ENCODE data around the gene COL5A3. TPM values are rescaled to one million over a fixed set of nuclear protein-coding genes. Genes with fewer than 3 reads are reported as not detected.

The COL5A3 gene
- polyA plus RNA-seq, 2 of the 4 experiments (the other 2 are of a cell fraction) = 0.12 to 0.36 TPM

DNA sequence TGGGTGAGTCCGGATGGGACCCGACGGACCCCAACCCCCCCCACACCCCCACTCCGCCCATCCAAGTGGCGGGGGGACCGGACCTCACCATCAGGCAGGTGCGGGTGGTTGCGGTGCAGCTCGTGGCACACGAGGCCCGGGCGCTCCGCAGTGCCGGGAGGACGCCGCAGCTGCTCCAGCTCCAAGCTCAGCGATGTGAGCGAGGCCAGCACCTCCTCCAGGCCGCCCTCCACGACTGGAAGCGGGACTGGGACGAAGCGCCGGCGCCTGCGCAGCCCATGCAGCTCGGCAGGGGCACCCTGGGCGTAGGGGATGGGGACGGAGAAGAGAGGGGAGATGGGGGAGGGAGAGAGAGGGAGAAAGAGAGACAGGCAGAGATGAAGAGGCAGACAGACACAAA, 43.9 kb downstream of the COL5A3 start:
- ATAC-seq (peak in 1 of 2 experiments; percentile 44; a peak in 3 of 6 replicates), FAIRE-seq (no peak), DNase-seq (ENCODE audit: low read depth in 1 of 2, low spot score in 1 of 2) (no peak)
- no peak overlapping the region for H3K4me2 ChIP-seq
- H3K27ac ChIP-seq = no peak overlapping the region
- H3K4me1 ChIP-seq = no peaks in the 10 kb centered on the region
- ChIA-PET POLR2A (no interaction called here), CTCF (no interaction called here)
- H3K4me3 ChIP-seq = no peak overlapping the region
- TF ChIP-seq ZFP36 (IDR thresholded peaks at IDR 0.05; ENCODE audit: borderline replicate concordance, partially characterized antibody) (peak; percentile 87), FOSB (CRISPR knock-in tag; IDR thresholded peaks at IDR 0.05) (no peak)
- H3K9me3 ChIP-seq = no peaks in the 10 kb centered on the region
- WGBS (ENCODE audit: missing lambda C conversion rate) = no CpG with 5 or more reads among the region's 29 CpGs

DNA sequence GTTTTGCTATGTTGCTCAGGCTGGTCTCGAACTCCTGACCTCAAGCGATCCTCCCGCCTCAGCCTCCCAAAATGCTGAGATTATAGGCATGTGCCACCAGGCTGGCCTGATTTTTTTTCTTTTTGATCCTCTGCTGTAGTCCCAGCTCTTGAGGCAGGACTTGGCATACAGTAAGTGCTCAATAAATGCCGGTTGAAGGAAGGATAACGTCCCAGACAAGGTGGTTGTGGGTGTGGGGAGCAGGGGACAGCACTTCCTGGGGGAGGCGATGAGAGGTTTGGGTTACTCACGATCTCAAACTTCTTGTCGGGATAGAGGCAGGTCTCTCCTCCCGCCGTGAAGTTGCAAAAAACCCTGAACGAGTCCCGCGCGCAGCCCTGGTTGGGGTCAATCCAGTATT, 44.3 kb downstream of the COL5A3 start:
- no peak overlapping the region for H3K4me2 ChIP-seq
- DNase-seq (ENCODE audit: low read depth in 1 of 2, low spot score in 1 of 2) (no peak), ATAC-seq (no peak), FAIRE-seq (no peak)
- no peaks in the 10 kb centered on the region for H3K9me3 ChIP-seq
- no peak overlapping the region for H3K4me3 ChIP-seq
- no peak for TF ChIP-seq NPAS2 (CRISPR knock-in tag; IDR thresholded peaks at IDR 0.05; ENCODE audit: borderline replicate concordance)
- TF ChIP-seq CBX8 (IDR thresholded peaks at IDR 0.05) = no peak
- H3K27ac ChIP-seq = no peak overlapping the region
- H3K4me1 ChIP-seq = no peaks in the 10 kb centered on the region
- WGBS (ENCODE audit: missing lambda C conversion rate) = 48% methylated on average over 14 of the region's 14 CpGs
- ChIA-PET CTCF (interaction anchor here (1.2 kb wide), 1 partner anchor 20 kb away, joined by 5 read pairs; no protein-coding TSS in a partner anchor), POLR2A (no interaction called here)

DNA sequence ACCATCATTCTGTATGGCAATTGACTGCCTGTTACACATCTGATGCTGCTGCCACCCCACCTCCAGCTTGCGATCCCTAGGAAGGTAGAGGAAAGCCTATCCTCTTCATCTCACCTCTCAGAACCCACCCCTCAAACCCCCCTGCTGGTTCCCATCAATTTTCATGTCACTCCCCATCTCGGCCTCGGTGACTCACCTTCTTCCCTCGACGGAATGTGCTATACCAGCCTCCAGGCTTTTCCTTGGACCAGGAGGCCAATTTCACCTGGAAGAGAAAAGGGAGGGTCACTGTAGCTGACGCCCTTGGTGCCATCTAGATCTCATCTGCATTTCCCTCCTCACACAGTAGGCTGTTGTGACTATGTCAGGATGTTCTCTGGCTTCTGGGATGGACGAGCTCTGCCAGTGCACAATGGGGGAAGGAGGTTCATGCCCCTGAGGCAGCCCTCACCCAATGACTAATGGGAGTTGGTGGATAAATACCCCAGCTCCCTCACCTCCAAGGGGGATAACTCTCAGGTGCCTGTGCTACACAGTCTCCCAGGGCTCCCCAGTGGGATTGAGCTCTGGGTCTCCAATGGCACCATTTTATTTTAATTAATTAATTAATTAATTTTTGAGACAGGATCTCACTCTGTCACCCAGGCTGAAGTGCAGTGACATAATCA, 47.5 kb downstream of the COL5A3 start:
- ChIA-PET POLR2A (interaction anchor here (0.6 kb wide), 1 partner anchor 236 kb away, joined by 3 read pairs; no protein-coding TSS in a partner anchor), CTCF (interaction anchor here (1.7 to 2.4 kb wide), 3 partner anchors 32 to 65 kb away, joined by 5 to 8 read pairs (median 7); no protein-coding TSS in a partner anchor)
- H3K4me3 ChIP-seq = no peak overlapping the region
- H3K27ac ChIP-seq = no peak overlapping the region
- no peak overlapping the region for H3K4me2 ChIP-seq
- 20% methylated on average over 5 of the region's 7 CpGs for WGBS (ENCODE audit: missing lambda C conversion rate)
- H3K9me3 ChIP-seq = no peaks in the 10 kb centered on the region
- H3K4me1 ChIP-seq = no peaks in the 10 kb centered on the region
- DNase-seq (ENCODE audit: low read depth in 1 of 2, low spot score in 1 of 2) (no peak), ATAC-seq (no peak), FAIRE-seq (no peak)
- TF ChIP-seq EP300 (IDR thresholded peaks at IDR 0.05) (no peak), HOXB5 (CRISPR knock-in tag; IDR thresholded peaks at IDR 0.05) (no peak), FOSB (CRISPR knock-in tag; IDR thresholded peaks at IDR 0.05) (no peak), CBX2 (IDR thresholded peaks at IDR 0.05; ENCODE audit: borderline replicate concordance, low read depth) (no peak), HEYL (CRISPR knock-in tag; IDR thresholded peaks at IDR 0.05) (no peak), JUNB (IDR thresholded peaks at IDR 0.05) (no peak), RFX5 (IDR thresholded peaks at IDR 0.05) (no peak), NPAS2 (CRISPR knock-in tag; IDR thresholded peaks at IDR 0.05; ENCODE audit: borderline replicate concordance) (no peak), ESRRA (IDR thresholded peaks at IDR 0.05; ENCODE audit: borderline replicate concordance, low read length) (no peak), CBX8 (IDR thresholded peaks at IDR 0.05) (no peak), CHD2 (IDR thresholded peaks at IDR 0.05; ENCODE audit: low read length, partially characterized antibody) (no peak), HDAC2 (IDR thresholded peaks at IDR 0.05) (no peak), GATA3 (IDR thresholded peaks at IDR 0.05; ENCODE audit: borderline replicate concordance) (no peak), ZNF302 (CRISPR knock-in tag; IDR thresholded peaks at IDR 0.05) (no peak)
- TF ChIP-seq, protein P1, sequence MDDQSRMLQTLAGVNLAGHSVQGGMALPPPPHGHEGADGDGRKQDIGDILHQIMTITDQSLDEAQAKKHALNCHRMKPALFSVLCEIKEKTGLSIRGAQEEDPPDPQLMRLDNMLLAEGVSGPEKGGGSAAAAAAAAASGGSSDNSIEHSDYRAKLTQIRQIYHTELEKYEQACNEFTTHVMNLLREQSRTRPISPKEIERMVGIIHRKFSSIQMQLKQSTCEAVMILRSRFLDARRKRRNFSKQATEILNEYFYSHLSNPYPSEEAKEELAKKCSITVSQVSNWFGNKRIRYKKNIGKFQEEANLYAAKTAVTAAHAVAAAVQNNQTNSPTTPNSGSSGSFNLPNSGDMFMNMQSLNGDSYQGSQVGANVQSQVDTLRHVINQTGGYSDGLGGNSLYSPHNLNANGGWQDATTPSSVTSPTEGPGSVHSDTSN (IDR thresholded peaks at IDR 0.05) = no peak
- TF ChIP-seq, protein P2, sequence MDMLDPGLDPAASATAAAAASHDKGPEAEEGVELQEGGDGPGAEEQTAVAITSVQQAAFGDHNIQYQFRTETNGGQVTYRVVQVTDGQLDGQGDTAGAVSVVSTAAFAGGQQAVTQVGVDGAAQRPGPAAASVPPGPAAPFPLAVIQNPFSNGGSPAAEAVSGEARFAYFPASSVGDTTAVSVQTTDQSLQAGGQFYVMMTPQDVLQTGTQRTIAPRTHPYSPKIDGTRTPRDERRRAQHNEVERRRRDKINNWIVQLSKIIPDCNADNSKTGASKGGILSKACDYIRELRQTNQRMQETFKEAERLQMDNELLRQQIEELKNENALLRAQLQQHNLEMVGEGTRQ (IDR thresholded peaks at IDR 0.05) = no peak
- TF ChIP-seq, protein P3, sequence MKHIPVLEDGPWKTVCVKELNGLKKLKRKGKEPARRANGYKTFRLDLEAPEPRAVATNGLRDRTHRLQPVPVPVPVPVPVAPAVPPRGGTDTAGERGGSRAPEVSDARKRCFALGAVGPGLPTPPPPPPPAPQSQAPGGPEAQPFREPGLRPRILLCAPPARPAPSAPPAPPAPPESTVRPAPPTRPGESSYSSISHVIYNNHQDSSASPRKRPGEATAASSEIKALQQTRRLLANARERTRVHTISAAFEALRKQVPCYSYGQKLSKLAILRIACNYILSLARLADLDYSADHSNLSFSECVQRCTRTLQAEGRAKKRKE (CRISPR knock-in tag; IDR thresholded peaks at IDR 0.05; ENCODE audit: low read depth) = no peak
- TF ChIP-seq, protein P4, sequence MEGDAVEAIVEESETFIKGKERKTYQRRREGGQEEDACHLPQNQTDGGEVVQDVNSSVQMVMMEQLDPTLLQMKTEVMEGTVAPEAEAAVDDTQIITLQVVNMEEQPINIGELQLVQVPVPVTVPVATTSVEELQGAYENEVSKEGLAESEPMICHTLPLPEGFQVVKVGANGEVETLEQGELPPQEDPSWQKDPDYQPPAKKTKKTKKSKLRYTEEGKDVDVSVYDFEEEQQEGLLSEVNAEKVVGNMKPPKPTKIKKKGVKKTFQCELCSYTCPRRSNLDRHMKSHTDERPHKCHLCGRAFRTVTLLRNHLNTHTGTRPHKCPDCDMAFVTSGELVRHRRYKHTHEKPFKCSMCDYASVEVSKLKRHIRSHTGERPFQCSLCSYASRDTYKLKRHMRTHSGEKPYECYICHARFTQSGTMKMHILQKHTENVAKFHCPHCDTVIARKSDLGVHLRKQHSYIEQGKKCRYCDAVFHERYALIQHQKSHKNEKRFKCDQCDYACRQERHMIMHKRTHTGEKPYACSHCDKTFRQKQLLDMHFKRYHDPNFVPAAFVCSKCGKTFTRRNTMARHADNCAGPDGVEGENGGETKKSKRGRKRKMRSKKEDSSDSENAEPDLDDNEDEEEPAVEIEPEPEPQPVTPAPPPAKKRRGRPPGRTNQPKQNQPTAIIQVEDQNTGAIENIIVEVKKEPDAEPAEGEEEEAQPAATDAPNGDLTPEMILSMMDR (IDR thresholded peaks at IDR 0.05) = no peak
- TF ChIP-seq, protein P5, sequence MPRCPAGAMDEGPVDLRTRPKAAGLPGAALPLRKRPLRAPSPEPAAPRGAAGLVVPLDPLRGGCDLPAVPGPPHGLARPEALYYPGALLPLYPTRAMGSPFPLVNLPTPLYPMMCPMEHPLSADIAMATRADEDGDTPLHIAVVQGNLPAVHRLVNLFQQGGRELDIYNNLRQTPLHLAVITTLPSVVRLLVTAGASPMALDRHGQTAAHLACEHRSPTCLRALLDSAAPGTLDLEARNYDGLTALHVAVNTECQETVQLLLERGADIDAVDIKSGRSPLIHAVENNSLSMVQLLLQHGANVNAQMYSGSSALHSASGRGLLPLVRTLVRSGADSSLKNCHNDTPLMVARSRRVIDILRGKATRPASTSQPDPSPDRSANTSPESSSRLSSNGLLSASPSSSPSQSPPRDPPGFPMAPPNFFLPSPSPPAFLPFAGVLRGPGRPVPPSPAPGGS (IDR thresholded peaks at IDR 0.05) = no peak
- TF ChIP-seq, protein P6, sequence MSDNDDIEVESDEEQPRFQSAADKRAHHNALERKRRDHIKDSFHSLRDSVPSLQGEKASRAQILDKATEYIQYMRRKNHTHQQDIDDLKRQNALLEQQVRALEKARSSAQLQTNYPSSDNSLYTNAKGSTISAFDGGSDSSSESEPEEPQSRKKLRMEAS (IDR thresholded peaks at IDR 0.05) = no peak
